Liver (tissue), 9 donors: ENCODE measurements around the gene ASPDH. TPM values are rescaled to one million over a fixed set of nuclear protein-coding genes. Genes with fewer than 3 reads are reported as not detected.

Source experiments
- DNase-seq: peaks from one replicate; pipeline ENCODE4 v3.0.0-alpha.2; 2017; ENCODE audit warnings: low spot score
- H3K27ac ChIP-seq, 2 donors: one replicate each; pipeline ENCODE4 v1.7.0; 2013; ENCODE audit warnings: inconsistent platforms in 2 of 2, low read length in 2 of 2, control low read depth in 1 of 2, low read depth in 1 of 2, mild to moderate bottlenecking in 1 of 2
- H3K27me3 ChIP-seq, 4 donors: one replicate each; pipeline versions ENCODE4 v1.6.1 to v1.7.0; 2013; ENCODE audit warnings: low read length in 3 of 4, inconsistent platforms in 1 of 4, mild to moderate bottlenecking in 1 of 4, moderate library complexity in 1 of 4; ENCODE audit not compliant: control insufficient read depth in 4 of 4, insufficient read depth in 4 of 4
- H3K36me3 ChIP-seq, 4 donors: one replicate each; pipeline versions ENCODE4 v1.6.1 to v1.7.0; 2013; ENCODE audit warnings: low read length in 3 of 4, mild to moderate bottlenecking in 3 of 4, low read depth in 1 of 4, moderate library complexity in 1 of 4; ENCODE audit not compliant: control insufficient read depth in 4 of 4, insufficient read depth in 3 of 4
- H3K4me1 ChIP-seq, 4 donors: one replicate each; pipeline versions ENCODE4 v1.6.1 to v1.7.0; 2013; ENCODE audit warnings: low read length in 3 of 4, mild to moderate bottlenecking in 3 of 4, moderate library complexity in 1 of 4; ENCODE audit not compliant: control insufficient read depth in 4 of 4, insufficient read depth in 4 of 4
- H3K4me3 ChIP-seq, 3 donors: one replicate each; pipeline versions ENCODE4 v1.6.1 to v1.7.0; 2013; ENCODE audit warnings: low read length in 3 of 3, control low read depth in 1 of 3, low read depth in 1 of 3, mild to moderate bottlenecking in 1 of 3
- H3K9ac ChIP-seq, 2 donors: one replicate each; pipeline ENCODE4 v1.7.0; 2013; ENCODE audit warnings: low read length in 2 of 2, mild to moderate bottlenecking in 2 of 2, moderate library complexity in 2 of 2, control low read depth in 1 of 2, low read depth in 1 of 2
- H3K9me3 ChIP-seq, 4 donors: one replicate each; pipeline versions ENCODE4 v1.6.1 to v1.7.0; 2013; ENCODE audit warnings: low read length in 3 of 4; ENCODE audit not compliant: control insufficient read depth in 4 of 4
- ATF3 ChIP-seq: IDR thresholded peaks from 2 replicates; pipeline ENCODE4 v1.6.1; 2016; ENCODE audit warnings: antibody characterized with exemption
- FOXA1 ChIP-seq: IDR thresholded peaks from 2 replicates; pipeline ENCODE4 v1.6.1; 2016; ENCODE audit warnings: antibody characterized with exemption
- FOXA2 ChIP-seq: IDR thresholded peaks from 2 replicates; pipeline ENCODE4 v1.6.1; 2016; ENCODE audit warnings: antibody characterized with exemption
- GABPA ChIP-seq, 2 donors: IDR thresholded peaks in 1 of 2; conservative IDR thresholded peaks in 1 of 2; 2 replicates each; pipeline ENCODE4 v1.6.1; 2016; ENCODE audit warnings: antibody characterized with exemption in 2 of 2, mild to moderate bottlenecking in 1 of 2, moderate library complexity in 1 of 2
- HNF4G ChIP-seq: IDR thresholded peaks from 2 replicates; pipeline ENCODE4 v1.6.1; 2016; ENCODE audit warnings: antibody characterized with exemption
- JUND ChIP-seq, 2 donors: IDR thresholded peaks; 2 replicates each; pipeline ENCODE4 v1.6.1; 2016; ENCODE audit warnings: antibody characterized with exemption in 2 of 2
- REST ChIP-seq: IDR thresholded peaks from 2 replicates; pipeline ENCODE4 v1.6.1; 2016; ENCODE audit warnings: antibody characterized with exemption, mild to moderate bottlenecking
- SP1 ChIP-seq: IDR thresholded peaks from 2 replicates; pipeline ENCODE4 v1.6.1; 2018; ENCODE audit warnings: antibody characterized with exemption, mild to moderate bottlenecking
- WGBS: extraction: QIAGEN DNeasy Blood & Tissue Kit; methylation state at CpG from one replicate; pipeline ENCODE4 v1.1.7; 2013; 5-methylcytosine and 5-hydroxymethylcytosine counted together
- polyA plus RNA-seq, 2 donors: library from polyadenylated mRNA; stranded (reverse) in 1 of 2; unstranded in 1 of 2; fragments of 200-250 nt in 1 of 2; fragments of >200 nt in 1 of 2; fragmentation: Nextera tagmentation in 1 of 2; extraction: Ambion mirVana in 1 of 2; gene quantifications; one replicate each; pipeline versions ENCODE4 v1.2.1 to v1.2.3, GENCODE V29; 2013 to 2015
- total RNA-seq, 2 donors: library from RNA; depleted of rRNA; stranded (reverse); fragments of >200 nt; gene quantifications; one replicate each; pipeline ENCODE4 v1.2.3, GENCODE V29; 2014
- TF ChIP-seq, protein P1 (sequence below): IDR thresholded peaks from 2 replicates; pipeline ENCODE4 v1.6.1; 2016; ENCODE audit warnings: antibody characterized with exemption
- TF ChIP-seq, protein P2 (sequence below): fragments of 150-350 bp; IDR thresholded peaks from 2 replicates; pipeline ENCODE4 v1.5.1; 2017; ENCODE audit warnings: improper control_type of control experiment, low read depth, low read length; ENCODE audit not compliant: missing input control
- TF ChIP-seq, protein P3 (sequence below): IDR thresholded peaks from 2 replicates; pipeline ENCODE4 v1.6.1; 2016; ENCODE audit warnings: antibody characterized with exemption
- donor health status: healthy.
- donor health status: healthy.
- donor health status: healthy.
- donor health status: healthy.
- donor health status: healthy.

Gene ASPDH
- total and polyA plus RNA-seq, 4 donors: 7.3 to 82.0 (median 37.1) TPM

- peaks cover 0 to 25% (median 5%) of the 10 kb centered on the region in 4 donors for H3K36me3 ChIP-seq
These were observed 28.3 kb downstream of the ASPDH start for GRCh38 chr19:50485284-50485955.

DNA sequence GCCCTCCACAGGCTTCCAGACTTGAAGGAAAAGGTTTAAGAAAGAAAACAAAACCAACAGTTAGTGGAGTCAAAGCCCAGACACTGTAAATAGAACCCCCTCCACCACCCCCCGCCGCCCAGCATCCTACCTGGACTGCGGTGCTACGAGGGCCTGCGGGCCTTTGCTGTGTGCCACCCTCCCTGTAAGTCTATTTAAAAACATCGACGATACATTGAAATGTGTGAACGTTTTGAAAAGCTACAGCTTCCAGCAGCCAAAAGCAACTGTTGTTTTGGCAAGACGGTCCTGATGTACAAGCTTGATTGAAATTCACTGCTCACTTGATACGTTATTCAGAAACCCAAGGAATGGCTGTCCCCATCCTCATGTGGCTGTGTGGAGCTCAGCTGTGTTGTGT lies 30.8 kb downstream of the ASPDH start:
- Histone ChIP-seq H3K9me3 (no peaks in the 10 kb centered on the region), H3K27ac (no peak overlapping the region), H3K36me3 (peaks cover 7 to 38% (median 11%) of the 10 kb centered on the region in 4 donors), H3K9ac (no peak overlapping the region), H3K27me3 (no peaks in the 10 kb centered on the region), H3K4me1 (peaks cover 0 to 1% (median 0%) of the 10 kb centered on the region in 4 donors), H3K4me3 (no peak overlapping the region)
- WGBS: 94% methylated on average over 10 of the region's 10 CpGs
- TF ChIP-seq FOXA2 (no peak), ATF3 (no peak), GABPA (IDR thresholded peaks at IDR 0.05 in 1 of 2, conservative IDR thresholded peaks at IDR 0.05 in 1 of 2) (no peak), REST (no peak), JUND (IDR thresholded peaks at IDR 0.05) (no peak), SP1 (no peak), FOXA1 (no peak)
- TF ChIP-seq, protein P1, sequence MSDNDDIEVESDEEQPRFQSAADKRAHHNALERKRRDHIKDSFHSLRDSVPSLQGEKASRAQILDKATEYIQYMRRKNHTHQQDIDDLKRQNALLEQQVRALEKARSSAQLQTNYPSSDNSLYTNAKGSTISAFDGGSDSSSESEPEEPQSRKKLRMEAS: no peak
- no peak for DNase-seq

More at GRCh38 chr19:50485284-50485955, 28.3 kb downstream of the ASPDH start:
- Histone ChIP-seq H3K27ac (no peak overlapping the region), H3K4me1 (peaks cover 0 to 1% (median 0%) of the 10 kb centered on the region in 4 donors), H3K9me3 (no peaks in the 10 kb centered on the region), H3K27me3 (no peaks in the 10 kb centered on the region), H3K9ac (no peak overlapping the region), H3K4me3 (no peak overlapping the region)
- 89% methylated on average over 10 of the region's 10 CpGs for WGBS
- no peak for DNase-seq
- TF ChIP-seq, protein P2, sequence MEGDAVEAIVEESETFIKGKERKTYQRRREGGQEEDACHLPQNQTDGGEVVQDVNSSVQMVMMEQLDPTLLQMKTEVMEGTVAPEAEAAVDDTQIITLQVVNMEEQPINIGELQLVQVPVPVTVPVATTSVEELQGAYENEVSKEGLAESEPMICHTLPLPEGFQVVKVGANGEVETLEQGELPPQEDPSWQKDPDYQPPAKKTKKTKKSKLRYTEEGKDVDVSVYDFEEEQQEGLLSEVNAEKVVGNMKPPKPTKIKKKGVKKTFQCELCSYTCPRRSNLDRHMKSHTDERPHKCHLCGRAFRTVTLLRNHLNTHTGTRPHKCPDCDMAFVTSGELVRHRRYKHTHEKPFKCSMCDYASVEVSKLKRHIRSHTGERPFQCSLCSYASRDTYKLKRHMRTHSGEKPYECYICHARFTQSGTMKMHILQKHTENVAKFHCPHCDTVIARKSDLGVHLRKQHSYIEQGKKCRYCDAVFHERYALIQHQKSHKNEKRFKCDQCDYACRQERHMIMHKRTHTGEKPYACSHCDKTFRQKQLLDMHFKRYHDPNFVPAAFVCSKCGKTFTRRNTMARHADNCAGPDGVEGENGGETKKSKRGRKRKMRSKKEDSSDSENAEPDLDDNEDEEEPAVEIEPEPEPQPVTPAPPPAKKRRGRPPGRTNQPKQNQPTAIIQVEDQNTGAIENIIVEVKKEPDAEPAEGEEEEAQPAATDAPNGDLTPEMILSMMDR: no peak
- TF ChIP-seq FOXA2 (no peak), HNF4G (no peak), JUND (IDR thresholded peaks at IDR 0.05) (no peak), GABPA (IDR thresholded peaks at IDR 0.05 in 1 of 2, conservative IDR thresholded peaks at IDR 0.05 in 1 of 2) (no peak)
- TF ChIP-seq, protein P1: no peak
- TF ChIP-seq, protein P3, sequence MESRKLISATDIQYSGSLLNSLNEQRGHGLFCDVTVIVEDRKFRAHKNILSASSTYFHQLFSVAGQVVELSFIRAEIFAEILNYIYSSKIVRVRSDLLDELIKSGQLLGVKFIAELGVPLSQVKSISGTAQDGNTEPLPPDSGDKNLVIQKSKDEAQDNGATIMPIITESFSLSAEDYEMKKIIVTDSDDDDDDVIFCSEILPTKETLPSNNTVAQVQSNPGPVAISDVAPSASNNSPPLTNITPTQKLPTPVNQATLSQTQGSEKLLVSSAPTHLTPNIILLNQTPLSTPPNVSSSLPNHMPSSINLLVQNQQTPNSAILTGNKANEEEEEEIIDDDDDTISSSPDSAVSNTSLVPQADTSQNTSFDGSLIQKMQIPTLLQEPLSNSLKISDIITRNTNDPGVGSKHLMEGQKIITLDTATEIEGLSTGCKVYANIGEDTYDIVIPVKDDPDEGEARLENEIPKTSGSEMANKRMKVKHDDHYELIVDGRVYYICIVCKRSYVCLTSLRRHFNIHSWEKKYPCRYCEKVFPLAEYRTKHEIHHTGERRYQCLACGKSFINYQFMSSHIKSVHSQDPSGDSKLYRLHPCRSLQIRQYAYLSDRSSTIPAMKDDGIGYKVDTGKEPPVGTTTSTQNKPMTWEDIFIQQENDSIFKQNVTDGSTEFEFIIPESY: no peak
